AG10803 (cell line): ENCODE results near the gene ETV7.

Experiments used
- DNase-seq: peaks from one replicate; pipeline ENCODE4 v3.0.0; 2010; ENCODE audit warnings: low read depth
- H3K4me3 ChIP-seq: 2 replicates; pipeline ENCODE4 v1.5.1; 2011; ENCODE audit warnings: mild to moderate bottlenecking, low read length, control low read depth
- TF ChIP-seq, protein P1 (sequence below): conservative IDR thresholded peaks from 2 replicates; pipeline ENCODE4 v1.5.1; 2011; ENCODE audit warnings: mild to moderate bottlenecking, low read length, control low read depth, inconsistent platforms

The ETV7 gene

DNA sequence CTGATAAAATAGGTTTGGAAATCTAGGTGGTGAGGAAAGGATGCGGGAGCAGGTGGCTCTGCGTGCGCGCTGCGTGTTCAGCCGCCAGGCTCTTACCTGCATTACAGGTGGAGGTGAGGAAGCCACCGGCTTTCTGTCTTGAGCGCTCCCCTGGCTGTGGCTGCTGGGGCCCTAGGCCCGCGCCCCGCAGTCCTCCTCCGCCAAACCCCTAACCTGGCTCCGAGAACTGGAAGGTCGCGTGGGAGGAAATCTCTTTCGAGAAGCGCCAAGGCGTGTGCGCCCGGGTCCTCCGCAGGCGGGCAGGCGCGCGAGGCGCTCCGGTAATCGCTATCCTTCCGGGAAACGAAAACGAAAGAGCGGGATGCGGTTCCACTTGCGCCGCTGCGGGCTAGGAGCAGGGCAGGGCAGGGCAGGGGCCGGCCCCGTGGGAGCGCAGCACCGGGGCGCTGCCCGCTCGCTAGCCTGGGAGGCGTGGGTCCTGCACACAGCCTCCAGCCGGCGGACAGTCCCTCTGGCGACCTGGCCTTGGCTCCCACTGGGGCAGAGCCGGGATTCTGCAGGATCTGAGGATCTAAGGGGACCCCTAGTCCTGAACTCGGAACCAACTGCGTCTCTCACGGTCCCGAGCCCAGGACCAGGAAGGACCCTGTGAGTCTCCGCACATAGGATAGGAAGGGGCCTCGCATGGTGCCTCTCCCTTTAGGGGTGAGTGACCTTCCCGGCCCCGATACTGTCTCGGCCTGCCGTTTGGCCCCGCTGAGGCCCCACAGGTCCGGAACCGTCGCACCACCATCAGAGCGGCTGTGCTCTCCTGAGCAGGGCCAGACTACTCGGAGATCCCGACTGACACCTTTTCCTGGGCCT lies at the start of gene ETV7:
Gene ETV7, minus strand, starts transcription at position 230 of the 864 bp plus-strand sequence. Its CDS starts 128 bp downstream, at position 102.
- peak; percentile 24 for DNase-seq
- TF ChIP-seq, protein P1, sequence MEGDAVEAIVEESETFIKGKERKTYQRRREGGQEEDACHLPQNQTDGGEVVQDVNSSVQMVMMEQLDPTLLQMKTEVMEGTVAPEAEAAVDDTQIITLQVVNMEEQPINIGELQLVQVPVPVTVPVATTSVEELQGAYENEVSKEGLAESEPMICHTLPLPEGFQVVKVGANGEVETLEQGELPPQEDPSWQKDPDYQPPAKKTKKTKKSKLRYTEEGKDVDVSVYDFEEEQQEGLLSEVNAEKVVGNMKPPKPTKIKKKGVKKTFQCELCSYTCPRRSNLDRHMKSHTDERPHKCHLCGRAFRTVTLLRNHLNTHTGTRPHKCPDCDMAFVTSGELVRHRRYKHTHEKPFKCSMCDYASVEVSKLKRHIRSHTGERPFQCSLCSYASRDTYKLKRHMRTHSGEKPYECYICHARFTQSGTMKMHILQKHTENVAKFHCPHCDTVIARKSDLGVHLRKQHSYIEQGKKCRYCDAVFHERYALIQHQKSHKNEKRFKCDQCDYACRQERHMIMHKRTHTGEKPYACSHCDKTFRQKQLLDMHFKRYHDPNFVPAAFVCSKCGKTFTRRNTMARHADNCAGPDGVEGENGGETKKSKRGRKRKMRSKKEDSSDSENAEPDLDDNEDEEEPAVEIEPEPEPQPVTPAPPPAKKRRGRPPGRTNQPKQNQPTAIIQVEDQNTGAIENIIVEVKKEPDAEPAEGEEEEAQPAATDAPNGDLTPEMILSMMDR = no peak
- H3K4me3 ChIP-seq = peak within 1 kb of the TSS; percentile 68

DNA sequence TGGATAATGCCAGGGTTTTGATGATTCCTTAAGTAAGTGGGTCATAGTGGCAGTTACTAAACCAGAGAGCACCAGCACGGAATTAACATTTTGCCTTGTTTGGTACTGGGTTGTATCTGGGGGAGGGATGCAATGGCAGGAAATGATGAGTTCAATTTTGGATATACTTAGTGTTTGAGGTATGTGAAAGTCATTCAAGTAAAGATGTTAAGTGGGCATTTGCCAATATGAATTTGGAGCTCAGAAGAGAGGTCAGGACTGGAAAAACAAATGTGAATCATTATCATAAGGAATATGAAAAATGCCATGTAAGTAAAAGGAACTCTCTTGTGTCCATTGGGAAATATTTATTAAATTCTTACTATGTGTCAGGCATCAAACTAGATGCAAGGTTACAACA lies 49.0 kb upstream of the ETV7 start:
- H3K4me3 ChIP-seq = no peak overlapping the region
- DNase-seq = peak; percentile 87
- TF ChIP-seq, protein P1 = no peak

- peak; percentile 82 for DNase-seq
- no peak overlapping the region for H3K4me3 ChIP-seq
- TF ChIP-seq, protein P1 = no peak
Measured at GRCh38 chr6:36432151-36432671, 44.7 kb upstream of the ETV7 start.

- TF ChIP-seq, protein P1 = no peak
- no peak for DNase-seq
- H3K4me3 ChIP-seq = no peak overlapping the region
Measured at GRCh38 chr6:36431197-36431596, 43.7 kb upstream of the ETV7 start.

GRCh38 chr6:36430351-36430750 lies 42.9 kb upstream of the ETV7 start:
- no peak overlapping the region for H3K4me3 ChIP-seq
- no peak for DNase-seq
- TF ChIP-seq, protein P1 = no peak

- TF ChIP-seq, protein P1 = peak; percentile 32
- H3K4me3 ChIP-seq = no peak overlapping the region
- DNase-seq = no peak
Measured at GRCh38 chr6:36428911-36429310, 41.4 kb upstream of the ETV7 start.

- H3K4me3 ChIP-seq = no peak overlapping the region
- TF ChIP-seq, protein P1 = no peak
- DNase-seq = no peak
Measured at GRCh38 chr6:36426622-36427021, 39.2 kb upstream of the ETV7 start.
